ENCODE data around the gene MZT2A.
"Not testable (repeated sequence)": the region's sequence is repeated elsewhere in the genome, so short reads cannot be mapped to it uniquely, and the experiment has no call there.

DNA sequence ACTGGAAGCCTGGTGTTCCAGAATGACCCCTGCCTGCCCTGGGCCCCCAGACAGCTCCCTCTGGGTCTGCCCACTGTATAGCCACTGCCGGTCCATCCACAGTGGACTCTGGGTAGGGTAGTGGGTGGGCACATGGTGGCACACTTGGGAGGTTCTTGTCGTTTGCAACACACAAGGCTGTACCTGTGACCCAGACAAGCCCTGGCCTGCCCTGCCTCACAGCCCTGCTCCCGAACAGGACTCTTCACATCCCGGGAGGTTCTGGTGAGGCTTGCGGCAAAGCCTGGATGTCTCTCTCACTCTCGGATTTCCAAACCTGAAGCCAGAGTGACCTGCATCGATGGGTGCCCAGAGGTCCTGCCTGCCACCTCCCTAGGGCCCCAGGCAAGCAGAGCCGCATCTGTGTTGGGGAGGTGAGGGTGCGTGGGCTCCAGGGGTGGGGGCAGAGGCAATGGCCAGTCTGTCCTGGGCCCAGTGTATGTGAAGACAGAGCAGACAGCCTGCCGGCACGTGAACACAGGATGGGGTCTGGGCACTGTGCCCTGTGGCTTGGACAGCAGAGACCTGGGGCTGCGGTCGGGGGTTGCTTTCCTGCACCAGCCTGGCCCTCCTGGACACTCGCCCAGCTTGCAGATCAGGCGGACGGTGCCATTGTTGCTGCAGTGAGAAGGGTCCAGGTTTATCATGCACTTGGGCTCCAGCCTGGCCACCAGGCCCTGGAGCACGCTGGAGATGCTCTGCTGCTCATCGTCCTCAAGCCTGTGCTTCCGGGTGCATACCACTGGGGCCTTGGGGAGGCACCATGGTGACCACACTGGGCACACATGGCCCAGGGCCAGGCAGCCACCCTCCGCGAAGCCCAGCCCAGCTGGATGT, 44.0 kb upstream of the MZT2A start:
- TF ChIP-seq, protein P1, sequence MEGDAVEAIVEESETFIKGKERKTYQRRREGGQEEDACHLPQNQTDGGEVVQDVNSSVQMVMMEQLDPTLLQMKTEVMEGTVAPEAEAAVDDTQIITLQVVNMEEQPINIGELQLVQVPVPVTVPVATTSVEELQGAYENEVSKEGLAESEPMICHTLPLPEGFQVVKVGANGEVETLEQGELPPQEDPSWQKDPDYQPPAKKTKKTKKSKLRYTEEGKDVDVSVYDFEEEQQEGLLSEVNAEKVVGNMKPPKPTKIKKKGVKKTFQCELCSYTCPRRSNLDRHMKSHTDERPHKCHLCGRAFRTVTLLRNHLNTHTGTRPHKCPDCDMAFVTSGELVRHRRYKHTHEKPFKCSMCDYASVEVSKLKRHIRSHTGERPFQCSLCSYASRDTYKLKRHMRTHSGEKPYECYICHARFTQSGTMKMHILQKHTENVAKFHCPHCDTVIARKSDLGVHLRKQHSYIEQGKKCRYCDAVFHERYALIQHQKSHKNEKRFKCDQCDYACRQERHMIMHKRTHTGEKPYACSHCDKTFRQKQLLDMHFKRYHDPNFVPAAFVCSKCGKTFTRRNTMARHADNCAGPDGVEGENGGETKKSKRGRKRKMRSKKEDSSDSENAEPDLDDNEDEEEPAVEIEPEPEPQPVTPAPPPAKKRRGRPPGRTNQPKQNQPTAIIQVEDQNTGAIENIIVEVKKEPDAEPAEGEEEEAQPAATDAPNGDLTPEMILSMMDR (IDR thresholded peaks at IDR 0.05), result not testable (repeated sequence)
- not testable (repeated sequence) for TF ChIP-seq POLR2A (IDR thresholded peaks at IDR 0.05)

All from uterus (tissue), 2 donors.